ENCODE measurements around the gene RNF180.
"Not testable (repeated sequence)": the region's sequence is repeated elsewhere in the genome, so short reads cannot be mapped to it uniquely, and the experiment has no call there.

The RNF180 gene

DNA sequence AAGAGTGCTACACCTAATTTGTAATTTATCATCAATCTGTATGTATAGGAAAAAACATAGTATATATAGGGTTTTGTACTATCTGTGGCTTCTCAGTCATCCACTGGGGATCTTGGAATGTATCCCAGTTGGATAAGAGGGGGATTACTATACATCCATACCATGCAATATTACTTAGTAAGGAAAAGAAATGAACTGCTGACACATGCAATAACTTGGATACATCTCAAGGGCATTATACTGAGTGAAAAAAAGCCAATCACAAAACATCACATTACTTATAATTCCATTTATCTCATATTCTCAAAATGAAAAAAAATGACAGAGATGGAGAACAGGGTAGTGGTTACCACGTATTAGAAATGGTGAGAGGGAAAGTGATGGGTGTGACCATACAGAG lies 231.9 kb downstream of the RNF180 start:
- no peak for DNase-seq (ENCODE audit: low spot score)

GRCh38 chr5:64398735-64399134 lies 233.1 kb downstream of the RNF180 start:
- not testable (repeated sequence) for DNase-seq (ENCODE audit: low spot score)

- not testable (repeated sequence) for DNase-seq (ENCODE audit: low spot score)
Measured at GRCh38 chr5:64407103-64407825, 241.6 kb downstream of the RNF180 start.

DNA sequence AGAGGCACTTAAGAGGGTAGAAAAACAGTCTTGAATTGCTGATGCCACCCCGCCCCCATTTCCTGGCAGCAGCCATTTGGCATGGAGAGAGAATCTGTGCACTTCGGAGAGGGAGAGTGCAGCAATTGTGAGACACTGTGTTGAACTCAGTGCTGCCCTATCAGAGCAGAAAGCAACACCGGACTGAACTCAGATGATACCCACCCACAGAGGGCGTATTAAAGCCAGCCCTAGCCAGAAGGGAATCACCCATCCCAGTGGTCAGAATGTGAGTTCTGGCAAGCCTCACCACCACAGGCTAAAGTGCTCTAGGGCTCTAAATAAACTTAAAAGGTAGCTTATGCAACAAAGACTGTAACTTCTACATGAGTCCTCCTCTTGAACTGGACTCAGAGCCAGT lies 251.7 kb downstream of the RNF180 start:
- DNase-seq (ENCODE audit: low spot score): no peak

- no peak for DNase-seq (ENCODE audit: low spot score)
Measured at GRCh38 chr5:64418013-64418412, 252.4 kb downstream of the RNF180 start.
